Prostate gland (tissue), 2 donors: Measurements from ENCODE around the gene SLCO6A1. TPM values are rescaled to one million over a fixed set of nuclear protein-coding genes. Genes with fewer than 3 reads are reported as not detected.

Experiments used
- DNase-seq: peaks from one replicate; pipeline ENCODE4 v3.0.0-alpha.2; 2019; ENCODE audit warnings: low spot score
- H3K27ac ChIP-seq, 2 donors: fragments of 200-600 bp; sonication (generic); 2 replicates each; pipeline ENCODE4 v1.5.1; 2017 to 2019
- H3K27me3 ChIP-seq: fragments of 200-600 bp; sonication (generic); replicated peaks from 2 replicates; pipeline ENCODE4 v1.5.1; 2019; ENCODE audit not compliant: insufficient read depth
- H3K36me3 ChIP-seq, 2 donors: fragments of 200-600 bp; sonication (generic); 1 replicate in 1 of 2; 2 replicates in 1 of 2; pipeline versions ENCODE4 v1.5.1 to v1.8.1; 2017 to 2019
- H3K4me1 ChIP-seq: fragments of 200-600 bp; sonication (generic); replicated peaks from 2 replicates; pipeline ENCODE4 v1.5.1; 2019
- H3K4me3 ChIP-seq, 2 donors: fragments of 200-600 bp; sonication (generic); 2 replicates each; pipeline ENCODE4 v1.5.1; 2017 to 2019
- H3K9me3 ChIP-seq: fragments of 200-600 bp; sonication (generic); 2 replicates; pipeline ENCODE4 v1.5.1; 2017
- POLR2A ChIP-seq: fragments of 450-650 bp; IDR thresholded peaks from one replicate; pipeline ENCODE4 v1.6.1; 2016; ENCODE audit warnings: antibody characterized with exemption, mild to moderate bottlenecking
- POLR2AphosphoS5 ChIP-seq: sonication (generic); formaldehyde crosslinking; IDR thresholded peaks from one replicate; pipeline ENCODE4 v1.6.1; 2017; ENCODE audit warnings: antibody characterized with exemption
- WGBS: methylation state at CpG from one replicate; pipeline ENCODE4 v1.1.5; 2018; 5-methylcytosine and 5-hydroxymethylcytosine counted together
- intact Hi-C: fragments of 100-400 bp; cut with DNase I; formaldehyde crosslinking; loops from one replicate; pipeline ENCODE4 v1.14.2; 2022
- total RNA-seq, 2 donors: library from RNA; depleted of rRNA; stranded (reverse); fragments of >200 nt; gene quantifications; one replicate each; pipeline ENCODE4 v1.1.0, GENCODE V29; 2016
- TF ChIP-seq, protein P1 (sequence below), 4 experiments: fragments of 200-600 bp in 2 of 4; fragments of 450-650 bp in 2 of 4; sonication (generic) in 2 of 4; IDR thresholded peaks; 1 replicate in 3 of 4; 2 replicates in 1 of 4; pipeline ENCODE4 v1.5.1; 2016 to 2019; ENCODE audit warnings: antibody characterized with exemption in 4 of 4, mild to moderate bottlenecking in 2 of 4, moderate library complexity in 2 of 4

Gene SLCO6A1
- total RNA-seq, 2 donors from 2014 or later, result 1.7 TPM; not detected in 1

DNA sequence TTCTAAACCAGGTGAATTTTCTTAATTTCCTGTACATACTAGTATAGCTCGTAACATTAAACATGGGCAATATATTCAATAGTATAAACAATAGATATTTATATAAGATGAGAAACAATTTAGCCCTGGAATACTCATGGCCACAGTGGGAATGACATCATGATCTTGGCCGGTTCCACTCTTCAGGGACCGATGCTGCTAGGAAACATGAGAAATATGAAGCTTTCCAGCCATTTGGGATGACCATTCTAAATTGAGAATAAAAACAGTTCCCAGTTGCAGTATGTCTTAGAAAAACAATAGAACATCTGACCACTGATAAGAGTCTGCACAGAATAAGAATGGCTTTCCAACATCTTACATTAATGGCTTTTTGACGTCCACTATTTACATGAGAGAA is 33.3 kb upstream of the SLCO6A1 start:
- TF ChIP-seq, protein P1, sequence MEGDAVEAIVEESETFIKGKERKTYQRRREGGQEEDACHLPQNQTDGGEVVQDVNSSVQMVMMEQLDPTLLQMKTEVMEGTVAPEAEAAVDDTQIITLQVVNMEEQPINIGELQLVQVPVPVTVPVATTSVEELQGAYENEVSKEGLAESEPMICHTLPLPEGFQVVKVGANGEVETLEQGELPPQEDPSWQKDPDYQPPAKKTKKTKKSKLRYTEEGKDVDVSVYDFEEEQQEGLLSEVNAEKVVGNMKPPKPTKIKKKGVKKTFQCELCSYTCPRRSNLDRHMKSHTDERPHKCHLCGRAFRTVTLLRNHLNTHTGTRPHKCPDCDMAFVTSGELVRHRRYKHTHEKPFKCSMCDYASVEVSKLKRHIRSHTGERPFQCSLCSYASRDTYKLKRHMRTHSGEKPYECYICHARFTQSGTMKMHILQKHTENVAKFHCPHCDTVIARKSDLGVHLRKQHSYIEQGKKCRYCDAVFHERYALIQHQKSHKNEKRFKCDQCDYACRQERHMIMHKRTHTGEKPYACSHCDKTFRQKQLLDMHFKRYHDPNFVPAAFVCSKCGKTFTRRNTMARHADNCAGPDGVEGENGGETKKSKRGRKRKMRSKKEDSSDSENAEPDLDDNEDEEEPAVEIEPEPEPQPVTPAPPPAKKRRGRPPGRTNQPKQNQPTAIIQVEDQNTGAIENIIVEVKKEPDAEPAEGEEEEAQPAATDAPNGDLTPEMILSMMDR (IDR thresholded peaks at IDR 0.05), result no peak
- TF ChIP-seq POLR2A, result no peak
- TF ChIP-seq POLR2AphosphoS5, result no peak
- WGBS, result 54% methylated on average over 4 of the region's 4 CpGs
- no peaks in the 10 kb centered on the region for H3K27me3 ChIP-seq
- H3K9me3 ChIP-seq, result no peaks in the 10 kb centered on the region
- intact Hi-C loops, result no loop called here
- H3K4me1 ChIP-seq, result no peaks in the 10 kb centered on the region
- H3K4me3 ChIP-seq, result no peak overlapping the region
- H3K36me3 ChIP-seq, result no peaks in the 10 kb centered on the region
- DNase-seq, result no peak
- H3K27ac ChIP-seq, result no peak overlapping the region

DNA sequence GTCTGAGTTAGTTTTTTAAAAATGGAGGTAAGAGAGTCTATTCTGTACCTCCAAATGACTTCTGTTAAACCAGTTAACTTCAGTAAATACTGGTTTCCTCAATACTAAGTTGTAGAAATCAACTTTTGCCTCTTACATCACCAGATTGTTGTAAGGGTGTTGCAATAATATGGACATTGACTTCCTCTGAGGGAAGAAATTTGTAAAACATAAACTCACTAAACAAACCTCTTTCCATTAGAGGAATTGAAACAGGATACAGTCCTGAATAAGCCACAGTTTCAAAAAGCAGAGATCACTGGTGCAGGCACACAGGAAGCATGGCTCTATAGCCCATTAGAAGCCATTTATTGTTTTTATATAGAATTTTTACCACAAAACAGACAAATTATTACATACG is 32.7 kb upstream of the SLCO6A1 start:
- no peak overlapping the region for H3K4me3 ChIP-seq
- no peak for DNase-seq
- no peak overlapping the region for H3K27ac ChIP-seq
- TF ChIP-seq, protein P1 (IDR thresholded peaks at IDR 0.05), result no peak
- TF ChIP-seq POLR2AphosphoS5 (no peak), POLR2A (no peak)
- intact Hi-C loops, result no loop called here
- no peaks in the 10 kb centered on the region for H3K4me1 ChIP-seq
- H3K27me3 ChIP-seq, result no peaks in the 10 kb centered on the region
- no peaks in the 10 kb centered on the region for H3K9me3 ChIP-seq
- WGBS, result 69% methylated on average over 1 of the region's 1 CpG
- no peaks in the 10 kb centered on the region for H3K36me3 ChIP-seq

DNA sequence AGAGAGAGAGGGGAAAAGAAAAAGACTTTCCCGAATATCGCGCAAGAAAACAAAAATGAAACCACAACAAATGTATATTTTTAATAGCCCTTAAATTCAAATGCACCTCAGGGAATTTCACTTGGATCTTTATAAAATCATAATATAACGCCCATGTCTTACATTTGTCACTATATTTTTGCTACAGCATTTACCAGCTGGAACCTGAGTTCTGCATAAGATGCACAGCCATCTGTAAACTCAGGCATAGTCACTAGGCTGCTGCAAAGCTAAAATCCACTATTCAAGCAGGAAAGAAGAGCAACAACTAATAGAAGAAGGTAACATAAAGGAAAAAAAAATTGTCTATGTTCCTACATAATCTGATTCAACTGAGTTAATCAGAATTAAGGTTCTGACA is 30.6 kb upstream of the SLCO6A1 start:
- Histone ChIP-seq H3K27me3 (no peaks in the 10 kb centered on the region), H3K4me1 (no peaks in the 10 kb centered on the region), H3K36me3 (no peaks in the 10 kb centered on the region), H3K9me3 (no peaks in the 10 kb centered on the region), H3K4me3 (no peak overlapping the region), H3K27ac (no peak overlapping the region)
- no peak for DNase-seq
- intact Hi-C loops, result no loop called here
- 89% methylated on average over 4 of the region's 4 CpGs for WGBS
- TF ChIP-seq, protein P1 (IDR thresholded peaks at IDR 0.05), result no peak
- TF ChIP-seq POLR2AphosphoS5, result no peak
- no peak for TF ChIP-seq POLR2A

DNA sequence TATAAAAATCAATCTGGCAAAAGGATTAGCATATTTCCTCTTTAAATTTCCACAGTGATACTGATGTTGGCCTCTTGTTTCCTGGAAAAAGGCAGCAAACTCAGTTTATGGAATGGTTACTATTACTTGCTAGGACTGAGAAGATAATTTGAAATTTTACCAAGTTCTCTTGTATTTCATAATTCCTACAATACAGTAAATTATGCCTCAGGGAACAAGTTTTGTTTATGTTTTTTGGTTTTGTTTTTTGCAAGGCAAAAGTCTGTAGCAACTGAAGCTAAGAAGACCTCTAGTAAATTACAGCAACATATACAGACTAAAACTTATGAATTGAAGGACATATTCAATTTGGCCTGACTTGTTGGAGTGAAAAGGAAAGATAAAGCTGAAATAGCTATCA is 30.2 kb upstream of the SLCO6A1 start:
- Histone ChIP-seq H3K27ac (no peak overlapping the region), H3K4me1 (no peaks in the 10 kb centered on the region), H3K27me3 (no peaks in the 10 kb centered on the region), H3K9me3 (no peaks in the 10 kb centered on the region), H3K36me3 (no peaks in the 10 kb centered on the region), H3K4me3 (no peak overlapping the region)
- intact Hi-C loops, result no loop called here
- TF ChIP-seq POLR2AphosphoS5, result no peak
- TF ChIP-seq, protein P1 (IDR thresholded peaks at IDR 0.05), result no peak
- no peak for TF ChIP-seq POLR2A
- no peak for DNase-seq

DNA sequence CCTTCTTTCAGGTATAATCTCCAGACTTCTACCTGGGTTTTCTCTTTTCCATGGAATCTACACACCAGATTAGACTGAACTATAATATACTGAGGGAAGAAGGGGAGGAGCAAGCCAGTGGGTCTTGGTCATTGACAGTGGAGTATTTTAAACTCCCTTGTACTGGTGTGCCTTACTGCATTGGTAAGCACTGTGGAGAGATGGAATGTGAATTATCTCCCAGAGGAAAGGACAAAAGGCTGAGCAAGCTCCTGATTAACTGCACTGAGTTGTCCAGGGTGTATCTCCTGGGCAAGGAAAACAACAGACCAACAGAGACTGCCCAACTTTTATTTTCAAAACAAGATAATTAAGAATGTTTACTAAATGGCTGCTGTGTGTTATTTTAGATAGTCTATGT is 29.8 kb upstream of the SLCO6A1 start:
- DNase-seq, result no peak
- intact Hi-C loops, result no loop called here
- H3K36me3 ChIP-seq, result no peaks in the 10 kb centered on the region
- TF ChIP-seq POLR2A, result no peak
- no peak for TF ChIP-seq POLR2AphosphoS5
- TF ChIP-seq, protein P1 (IDR thresholded peaks at IDR 0.05), result no peak
- H3K4me1 ChIP-seq, result no peaks in the 10 kb centered on the region
- no peaks in the 10 kb centered on the region for H3K27me3 ChIP-seq
- H3K27ac ChIP-seq, result no peak overlapping the region
- no peaks in the 10 kb centered on the region for H3K9me3 ChIP-seq
- no peak overlapping the region for H3K4me3 ChIP-seq
